ENCODE data around the gene SOCS4. TPM values are rescaled to one million over a fixed set of nuclear protein-coding genes. Genes with fewer than 3 reads are reported as not detected.

Gene SOCS4
- total and polyA plus RNA-seq, 2 of the 13 experiments (the other 11 are each of a cell fraction or from before 2014, with no cell fraction given) = 4.0 to 10.0 TPM

DNA sequence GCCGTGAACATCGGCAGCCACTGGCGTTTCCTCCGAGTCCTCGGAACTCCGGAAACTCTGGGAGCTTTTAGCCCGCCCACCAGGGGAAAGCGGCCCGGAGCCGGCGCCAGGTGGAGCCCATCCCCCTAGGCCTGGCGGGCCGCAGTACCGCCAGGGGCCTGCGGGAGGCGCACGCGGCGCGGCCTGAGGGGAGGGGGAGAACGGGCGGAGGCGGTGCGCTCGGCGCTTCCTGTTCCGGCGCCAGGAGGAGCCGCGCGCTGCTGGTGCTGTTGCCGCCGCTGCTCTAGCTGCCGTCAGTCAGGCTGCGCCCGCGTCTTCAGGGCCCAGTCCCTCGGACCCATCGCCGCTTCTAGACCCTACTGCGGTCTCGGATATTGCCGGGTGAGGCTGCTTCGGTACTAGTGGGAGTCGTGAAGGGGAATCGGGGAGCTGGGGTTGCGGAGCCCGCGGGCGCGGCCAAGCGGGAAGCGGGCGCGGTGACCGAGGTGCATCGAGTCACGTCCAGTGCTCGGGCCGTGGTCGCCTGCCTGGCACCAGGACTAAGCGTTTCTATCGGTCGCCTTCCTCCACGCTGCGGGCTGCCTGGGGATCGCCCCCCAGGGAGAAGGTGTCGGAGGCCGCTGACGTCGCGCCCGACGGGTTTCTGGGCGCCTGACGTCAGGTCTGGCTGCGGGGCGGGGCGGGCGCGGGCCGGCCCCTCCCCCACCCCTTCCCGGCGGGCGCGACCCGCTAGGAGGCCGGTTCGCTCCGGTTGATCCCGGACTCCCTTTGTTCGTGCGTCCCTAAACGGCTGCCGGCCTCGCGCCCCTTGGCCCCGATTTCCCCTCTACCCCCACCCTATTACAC, 24.6 kb downstream of the SOCS4 start, which contains the start of gene MAPK1IP1L (continued):
- TF ChIP-seq ZNF605 (CRISPR knock-in tag; IDR thresholded peaks at IDR 0.05) = peak; percentile 45; the same call in 1 of the 2 replicates
- TF ChIP-seq ZNF737 (CRISPR knock-in tag; IDR thresholded peaks at IDR 0.05; ENCODE audit: borderline replicate concordance) = peak; percentile 84; the same call in 1 of the 2 replicates
- TF ChIP-seq RARA (CRISPR knock-in tag; IDR thresholded peaks at IDR 0.05) = 0 out of 2 replicates have a peak, but pooled peaks have one; percentile 20
- TF ChIP-seq DR1 (CRISPR knock-in tag; IDR thresholded peaks at IDR 0.05) = peak; percentile 81
- TF ChIP-seq KAT8 (CRISPR knock-in tag; IDR thresholded peaks at IDR 0.05) = peak; percentile 96
- TF ChIP-seq, protein P1, sequence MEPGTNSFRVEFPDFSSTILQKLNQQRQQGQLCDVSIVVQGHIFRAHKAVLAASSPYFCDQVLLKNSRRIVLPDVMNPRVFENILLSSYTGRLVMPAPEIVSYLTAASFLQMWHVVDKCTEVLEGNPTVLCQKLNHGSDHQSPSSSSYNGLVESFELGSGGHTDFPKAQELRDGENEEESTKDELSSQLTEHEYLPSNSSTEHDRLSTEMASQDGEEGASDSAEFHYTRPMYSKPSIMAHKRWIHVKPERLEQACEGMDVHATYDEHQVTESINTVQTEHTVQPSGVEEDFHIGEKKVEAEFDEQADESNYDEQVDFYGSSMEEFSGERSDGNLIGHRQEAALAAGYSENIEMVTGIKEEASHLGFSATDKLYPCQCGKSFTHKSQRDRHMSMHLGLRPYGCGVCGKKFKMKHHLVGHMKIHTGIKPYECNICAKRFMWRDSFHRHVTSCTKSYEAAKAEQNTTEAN (CRISPR knock-in tag; conservative IDR thresholded peaks at IDR 0.05) = no peak; the same call in 1 of the 2 replicates
- peak; percentile 54; the same call in 1 of the 2 replicates for TF ChIP-seq ZNF205 (CRISPR knock-in tag; IDR thresholded peaks at IDR 0.05)
- 0 out of 2 replicates have a peak, but pooled peaks have one; percentile 17 for TF ChIP-seq TEAD2 (CRISPR knock-in tag; IDR thresholded peaks at IDR 0.05)
- TF ChIP-seq SRY (CRISPR knock-in tag; IDR thresholded peaks at IDR 0.05) = peak; percentile 96
- no peak for TF ChIP-seq ZNF724P (CRISPR knock-in tag; IDR thresholded peaks at IDR 0.05; ENCODE audit: borderline replicate concordance)
- peak; percentile 76 for TF ChIP-seq CBX1 (IDR thresholded peaks at IDR 0.05; ENCODE audit: low read depth)
- TF ChIP-seq, protein P2, sequence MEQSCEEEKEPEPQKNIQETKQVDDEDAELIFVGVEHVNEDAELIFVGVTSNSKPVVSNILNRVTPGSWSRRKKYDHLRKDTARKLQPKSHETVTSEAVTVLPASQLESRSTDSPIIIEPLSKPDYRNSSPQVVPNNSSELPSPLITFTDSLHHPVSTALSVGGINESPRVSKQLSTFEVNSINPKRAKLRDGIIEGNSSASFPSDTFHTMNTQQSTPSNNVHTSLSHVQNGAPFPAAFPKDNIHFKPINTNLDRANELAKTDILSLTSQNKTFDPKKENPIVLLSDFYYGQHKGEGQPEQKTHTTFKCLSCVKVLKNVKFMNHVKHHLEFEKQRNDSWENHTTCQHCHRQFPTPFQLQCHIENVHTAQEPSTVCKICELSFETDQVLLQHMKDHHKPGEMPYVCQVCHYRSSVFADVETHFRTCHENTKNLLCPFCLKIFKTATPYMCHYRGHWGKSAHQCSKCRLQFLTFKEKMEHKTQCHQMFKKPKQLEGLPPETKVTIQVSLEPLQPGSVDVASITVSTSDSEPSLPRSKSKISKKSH (CRISPR knock-in tag; IDR thresholded peaks at IDR 0.05; ENCODE audit: borderline replicate concordance) = peak; percentile 85; the same call in 1 of the 2 replicates
- peak; percentile 92 for TF ChIP-seq TOE1 (CRISPR knock-in tag; IDR thresholded peaks at IDR 0.05)
- TF ChIP-seq ZEB1 (IDR thresholded peaks at IDR 0.05; ENCODE audit: insufficient replicate concordance, low read depth) = peak; percentile 74
- TF ChIP-seq, protein P3, sequence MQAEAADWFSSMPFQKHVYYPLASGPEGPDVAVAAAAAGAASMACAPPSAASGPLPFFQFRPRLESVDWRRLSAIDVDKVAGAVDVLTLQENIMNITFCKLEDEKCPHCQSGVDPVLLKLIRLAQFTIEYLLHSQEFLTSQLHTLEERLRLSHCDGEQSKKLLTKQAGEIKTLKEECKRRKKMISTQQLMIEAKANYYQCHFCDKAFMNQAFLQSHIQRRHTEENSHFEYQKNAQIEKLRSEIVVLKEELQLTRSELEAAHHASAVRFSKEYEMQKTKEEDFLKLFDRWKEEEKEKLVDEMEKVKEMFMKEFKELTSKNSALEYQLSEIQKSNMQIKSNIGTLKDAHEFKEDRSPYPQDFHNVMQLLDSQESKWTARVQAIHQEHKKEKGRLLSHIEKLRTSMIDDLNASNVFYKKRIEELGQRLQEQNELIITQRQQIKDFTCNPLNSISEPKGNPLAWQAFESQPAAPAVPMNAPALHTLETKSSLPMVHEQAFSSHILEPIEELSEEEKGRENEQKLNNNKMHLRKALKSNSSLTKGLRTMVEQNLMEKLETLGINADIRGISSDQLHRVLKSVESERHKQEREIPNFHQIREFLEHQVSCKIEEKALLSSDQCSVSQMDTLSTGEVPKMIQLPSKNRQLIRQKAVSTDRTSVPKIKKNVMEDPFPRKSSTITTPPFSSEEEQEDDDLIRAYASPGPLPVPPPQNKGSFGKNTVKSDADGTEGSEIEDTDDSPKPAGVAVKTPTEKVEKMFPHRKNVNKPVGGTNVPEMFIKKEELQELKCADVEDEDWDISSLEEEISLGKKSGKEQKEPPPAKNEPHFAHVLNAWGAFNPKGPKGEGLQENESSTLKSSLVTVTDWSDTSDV (CRISPR knock-in tag; IDR thresholded peaks at IDR 0.05) = peak; percentile 92; the same call in 1 of the 2 replicates
- peak; percentile 56; the same call in 1 of the 2 replicates for TF ChIP-seq ZNF703 (CRISPR knock-in tag; IDR thresholded peaks at IDR 0.05; ENCODE audit: borderline replicate concordance)
- TF ChIP-seq, protein P4, sequence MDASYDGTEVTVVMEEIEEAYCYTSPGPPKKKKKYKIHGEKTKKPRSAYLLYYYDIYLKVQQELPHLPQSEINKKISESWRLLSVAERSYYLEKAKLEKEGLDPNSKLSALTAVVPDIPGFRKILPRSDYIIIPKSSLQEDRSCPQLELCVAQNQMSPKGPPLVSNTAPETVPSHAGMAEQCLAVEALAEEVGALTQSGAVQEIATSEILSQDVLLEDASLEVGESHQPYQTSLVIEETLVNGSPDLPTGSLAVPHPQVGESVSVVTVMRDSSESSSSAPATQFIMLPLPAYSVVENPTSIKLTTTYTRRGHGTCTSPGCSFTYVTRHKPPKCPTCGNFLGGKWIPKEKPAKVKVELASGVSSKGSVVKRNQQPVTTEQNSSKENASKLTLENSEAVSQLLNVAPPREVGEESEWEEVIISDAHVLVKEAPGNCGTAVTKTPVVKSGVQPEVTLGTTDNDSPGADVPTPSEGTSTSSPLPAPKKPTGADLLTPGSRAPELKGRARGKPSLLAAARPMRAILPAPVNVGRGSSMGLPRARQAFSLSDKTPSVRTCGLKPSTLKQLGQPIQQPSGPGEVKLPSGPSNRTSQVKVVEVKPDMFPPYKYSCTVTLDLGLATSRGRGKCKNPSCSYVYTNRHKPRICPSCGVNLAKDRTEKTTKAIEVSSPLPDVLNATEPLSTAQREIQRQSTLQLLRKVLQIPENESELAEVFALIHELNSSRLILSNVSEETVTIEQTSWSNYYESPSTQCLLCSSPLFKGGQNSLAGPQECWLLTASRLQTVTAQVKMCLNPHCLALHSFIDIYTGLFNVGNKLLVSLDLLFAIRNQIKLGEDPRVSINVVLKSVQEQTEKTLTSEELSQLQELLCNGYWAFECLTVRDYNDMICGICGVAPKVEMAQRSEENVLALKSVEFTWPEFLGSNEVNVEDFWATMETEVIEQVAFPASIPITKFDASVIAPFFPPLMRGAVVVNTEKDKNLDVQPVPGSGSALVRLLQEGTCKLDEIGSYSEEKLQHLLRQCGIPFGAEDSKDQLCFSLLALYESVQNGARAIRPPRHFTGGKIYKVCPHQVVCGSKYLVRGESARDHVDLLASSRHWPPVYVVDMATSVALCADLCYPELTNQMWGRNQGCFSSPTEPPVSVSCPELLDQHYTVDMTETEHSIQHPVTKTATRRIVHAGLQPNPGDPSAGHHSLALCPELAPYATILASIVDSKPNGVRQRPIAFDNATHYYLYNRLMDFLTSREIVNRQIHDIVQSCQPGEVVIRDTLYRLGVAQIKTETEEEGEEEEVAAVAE (CRISPR knock-in tag; IDR thresholded peaks at IDR 0.05; ENCODE audit: borderline replicate concordance) = 0 out of 2 replicates have a peak, but pooled peaks have one; percentile 61
- TF ChIP-seq ZNF570 (CRISPR knock-in tag; IDR thresholded peaks at IDR 0.05; ENCODE audit: borderline replicate concordance) = no peak
- TF ChIP-seq TRIM24 (CRISPR knock-in tag; IDR thresholded peaks at IDR 0.05) = no peak
